Effector memory CD4-positive, alpha-beta T cell (primary cell): ENCODE data around the gene MYO5B.
"Not testable (repeated sequence)": the region's sequence is repeated elsewhere in the genome, so short reads cannot be mapped to it uniquely, and the experiment has no call there.

Experiments
- DNase-seq, 3 donors: peaks; one replicate each; pipeline ENCODE4 v3.0.0-alpha.2; 2020
- H3K27ac ChIP-seq: 2 replicates; pipeline ENCODE4 v1.7.0; 2013; ENCODE audit warnings: mild to moderate bottlenecking, low read length, moderate library complexity; ENCODE audit not compliant: insufficient read depth, poor library complexity, severe bottlenecking
- H3K27me3 ChIP-seq: replicated peaks from 2 replicates; pipeline ENCODE4 v1.7.0; 2013; ENCODE audit warnings: mild to moderate bottlenecking, low read length; ENCODE audit not compliant: insufficient read depth, control insufficient read depth, poor library complexity, severe bottlenecking
- H3K36me3 ChIP-seq: 2 replicates; pipeline ENCODE4 v1.7.0; 2013; ENCODE audit warnings: mild to moderate bottlenecking, low read length, moderate library complexity; ENCODE audit not compliant: control insufficient read depth, insufficient read depth
- H3K4me1 ChIP-seq: 2 replicates; pipeline ENCODE4 v1.7.0; 2013; ENCODE audit warnings: low read length, mild to moderate bottlenecking; ENCODE audit not compliant: control insufficient read depth, insufficient read depth, poor library complexity, severe bottlenecking
- H3K4me3 ChIP-seq: 2 replicates; pipeline ENCODE4 v1.7.0; 2013; ENCODE audit warnings: low read length, low read depth, mild to moderate bottlenecking; ENCODE audit not compliant: insufficient read depth, poor library complexity, severe bottlenecking
- H3K9me3 ChIP-seq: 2 replicates; pipeline ENCODE4 v1.7.0; 2013; ENCODE audit warnings: mild to moderate bottlenecking, low read length, moderate library complexity; ENCODE audit not compliant: control insufficient read depth

The MYO5B gene

DNA sequence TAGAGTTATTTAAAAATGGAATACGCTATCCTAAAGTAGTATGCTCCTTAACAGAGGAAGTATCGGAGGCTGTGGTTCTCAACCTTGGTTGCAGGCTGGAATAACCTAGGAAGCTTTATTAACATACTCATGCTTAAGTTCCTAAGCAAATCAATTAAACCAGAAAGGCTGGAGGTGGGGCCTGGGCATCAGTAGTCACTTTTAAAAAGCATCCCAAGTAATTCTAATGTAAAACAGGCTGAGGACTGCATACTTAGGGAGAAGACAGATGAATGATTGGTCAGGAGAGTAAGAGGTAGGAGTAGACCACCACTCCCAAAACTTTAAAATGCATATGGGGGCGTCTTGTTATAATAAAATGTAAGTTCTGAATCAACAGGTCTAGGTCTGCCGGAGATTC, 396.9 kb downstream of the MYO5B start:
- Histone ChIP-seq H3K27ac (no peak overlapping the region), H3K4me3 (no peak overlapping the region), H3K27me3 (no peaks in the 10 kb centered on the region), H3K9me3 (no peaks in the 10 kb centered on the region), H3K4me1 (no peaks in the 10 kb centered on the region), H3K36me3 (peaks cover 25% of the 10 kb centered on the region)
- DNase-seq, result no peak

- Histone ChIP-seq H3K27ac (no peak overlapping the region), H3K4me1 (no peaks in the 10 kb centered on the region), H3K36me3 (peaks cover 36% of the 10 kb centered on the region), H3K4me3 (no peak overlapping the region), H3K27me3 (no peaks in the 10 kb centered on the region), H3K9me3 (no peaks in the 10 kb centered on the region)
- DNase-seq, result no peak
Observed at GRCh38 chr18:49795612-49796552, 399.1 kb downstream of the MYO5B start.

- Histone ChIP-seq H3K36me3 (peaks cover 36% of the 10 kb centered on the region), H3K4me3 (no peak overlapping the region), H3K9me3 (no peaks in the 10 kb centered on the region), H3K27ac (no peak overlapping the region), H3K27me3 (no peaks in the 10 kb centered on the region), H3K4me1 (no peaks in the 10 kb centered on the region)
- no peak for DNase-seq
Observed at GRCh38 chr18:49794743-49795142, 400.2 kb downstream of the MYO5B start.

GRCh38 chr18:49789560-49790134, 405.3 kb downstream of the MYO5B start:
- Histone ChIP-seq H3K36me3 (peaks cover 23% of the 10 kb centered on the region), H3K4me1 (peaks cover 14% of the 10 kb centered on the region)
- H3K9me3 ChIP-seq, H3K27me3 ChIP-seq, H3K27ac ChIP-seq, H3K4me3 ChIP-seq, DNase-seq: not testable (repeated sequence)

DNA sequence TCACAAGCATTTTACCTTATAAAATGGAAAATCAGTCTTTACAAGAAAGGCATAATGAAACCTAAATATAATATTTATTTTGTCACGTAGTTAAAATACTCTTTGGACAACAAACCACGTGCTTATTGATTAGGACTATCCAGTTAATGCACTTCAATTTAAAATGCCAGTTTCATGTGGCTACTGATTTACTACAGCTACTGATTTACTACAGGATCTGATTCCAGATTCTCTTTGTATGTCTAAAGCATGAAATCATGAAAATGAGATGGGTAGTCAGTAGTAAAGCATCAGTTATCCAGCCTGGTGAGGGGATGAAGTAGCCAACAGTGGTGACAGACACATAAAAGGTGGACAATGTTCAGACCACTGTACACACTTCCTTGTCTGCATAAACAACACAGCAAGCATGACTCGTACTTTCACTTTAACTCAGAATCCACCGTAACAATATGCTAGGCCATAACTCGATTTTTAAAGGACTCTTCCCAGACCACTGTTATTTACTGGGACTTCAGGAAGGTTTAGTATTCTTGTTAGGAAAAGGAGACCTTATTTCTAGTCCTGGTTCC, 406.5 kb downstream of the MYO5B start:
- DNase-seq, result no peak
- Histone ChIP-seq H3K27me3 (no peaks in the 10 kb centered on the region), H3K36me3 (peaks cover 14% of the 10 kb centered on the region), H3K4me1 (peaks cover 14% of the 10 kb centered on the region), H3K27ac (no peak overlapping the region), H3K4me3 (peak overlapping the region; percentile 14), H3K9me3 (no peaks in the 10 kb centered on the region)

DNA sequence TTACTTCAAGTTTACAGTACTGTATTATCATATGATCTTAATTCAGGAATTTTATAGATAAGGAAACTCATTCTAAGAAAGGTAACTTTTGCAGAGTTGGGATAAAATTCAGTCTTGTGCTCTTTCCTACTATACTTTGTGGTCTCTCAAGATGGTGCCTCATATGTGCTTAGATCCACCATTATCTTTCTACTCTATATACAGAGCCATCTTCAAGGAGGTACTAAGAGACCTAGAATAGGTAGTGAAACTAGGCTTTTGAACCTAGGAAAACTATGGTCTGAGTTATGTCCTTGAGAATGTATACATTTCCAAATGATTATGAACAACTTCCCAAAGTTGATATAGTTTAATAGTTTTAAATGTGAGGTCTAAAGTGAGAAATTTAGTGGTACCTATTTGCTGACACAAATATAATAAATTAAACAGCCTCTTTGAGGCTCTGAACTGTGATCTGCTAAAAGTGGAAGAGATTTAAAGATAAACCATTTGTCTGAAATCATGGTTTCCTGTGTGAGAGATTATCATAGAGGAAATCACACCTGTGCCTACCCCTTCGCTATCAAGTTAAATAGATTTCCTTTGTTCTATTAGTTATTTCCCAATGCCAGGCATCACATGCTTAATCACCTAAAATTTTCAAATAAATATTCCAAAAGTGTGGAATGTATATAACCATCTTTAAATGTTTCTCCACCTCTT, 408.8 kb downstream of the MYO5B start:
- Histone ChIP-seq H3K36me3 (no peaks in the 10 kb centered on the region), H3K27ac (no peak overlapping the region), H3K4me3 (no peak overlapping the region), H3K9me3 (no peaks in the 10 kb centered on the region), H3K4me1 (peaks cover 14% of the 10 kb centered on the region), H3K27me3 (no peaks in the 10 kb centered on the region)
- DNase-seq, result no peak

DNA sequence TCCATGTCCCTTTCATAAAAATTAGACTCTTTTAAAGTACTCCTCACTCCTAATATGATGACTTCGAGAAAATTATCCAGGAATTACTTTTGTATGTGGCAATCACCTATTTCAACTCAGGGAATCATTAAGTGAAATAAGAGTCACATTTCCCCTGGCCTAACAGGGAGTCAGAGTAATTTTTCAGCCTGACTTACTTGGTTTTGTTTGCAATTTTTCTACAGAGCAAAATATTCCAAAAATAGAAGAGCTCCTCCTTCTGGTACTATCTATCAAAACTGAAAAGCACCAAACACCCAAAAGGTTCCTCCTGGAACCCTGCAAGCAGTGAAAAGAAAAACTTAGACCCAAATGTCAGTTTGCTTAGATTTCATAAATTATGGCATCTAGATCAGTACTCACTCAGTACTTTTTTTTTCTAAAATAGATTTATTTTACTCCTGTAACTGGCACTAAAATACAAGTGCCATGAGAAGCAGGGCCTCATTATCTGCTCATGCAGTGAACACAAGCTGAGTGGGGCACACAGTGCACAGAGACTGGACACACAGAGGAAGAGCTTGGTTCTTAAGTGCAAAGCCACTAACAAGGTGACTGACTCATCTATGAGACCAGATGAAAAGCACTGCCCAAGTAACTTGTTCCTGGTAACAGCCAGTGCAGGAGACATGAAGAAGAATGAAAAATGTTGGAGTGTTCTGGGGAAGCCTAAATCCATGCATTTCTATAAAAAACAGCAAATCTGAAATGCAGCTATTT, 410.3 kb downstream of the MYO5B start:
- DNase-seq, result no peak

DNA sequence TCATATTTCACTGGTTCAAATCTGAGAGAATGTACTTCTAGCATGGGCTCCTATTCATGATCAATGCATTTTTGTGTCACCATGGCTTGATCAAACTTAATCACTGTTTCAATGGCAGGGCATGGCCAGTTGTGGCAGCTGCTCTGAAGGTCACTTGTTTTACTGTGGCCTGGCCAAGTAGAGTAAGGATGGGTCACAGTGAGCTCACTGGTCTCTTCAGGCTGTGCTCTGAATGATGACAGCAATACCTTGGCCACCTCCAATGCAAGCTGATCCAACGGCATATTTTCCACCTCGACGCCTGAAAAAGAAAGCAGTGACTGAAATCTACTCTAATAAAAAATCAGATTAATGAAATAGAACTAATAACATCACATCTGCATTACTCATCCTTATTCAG, 411.3 kb downstream of the MYO5B start:
- not testable (repeated sequence) for H3K27ac ChIP-seq, H3K36me3 ChIP-seq, DNase-seq, H3K27me3 ChIP-seq, H3K4me3 ChIP-seq, H3K9me3 ChIP-seq
- H3K4me1 ChIP-seq, result peaks cover 14% of the 10 kb centered on the region

More for the DNA sequence above, 410.3 kb downstream of the MYO5B start:
- H3K36me3 ChIP-seq, result no peaks in the 10 kb centered on the region
- peaks cover 14% of the 10 kb centered on the region for H3K4me1 ChIP-seq
- H3K4me3 ChIP-seq, result no peak overlapping the region
- no peak overlapping the region for H3K27ac ChIP-seq
- H3K9me3 ChIP-seq, result no peaks in the 10 kb centered on the region
- no peaks in the 10 kb centered on the region for H3K27me3 ChIP-seq

GRCh38 chr18:49778826-49779465, 416.0 kb downstream of the MYO5B start:
- H3K4me3 ChIP-seq, result no peak overlapping the region
- H3K27ac ChIP-seq, result no peak overlapping the region
- H3K27me3 ChIP-seq, result no peaks in the 10 kb centered on the region
- H3K36me3 ChIP-seq, result no peaks in the 10 kb centered on the region
- no peaks in the 10 kb centered on the region for H3K4me1 ChIP-seq
- DNase-seq, result no peak
- H3K9me3 ChIP-seq, result no peaks in the 10 kb centered on the region
